Thyroid gland (tissue), 4 donors: Measurements from ENCODE around the gene CINP.

Experiments used
- CTCF ChIP-seq, 6 experiments: fragments of 200-600 bp in 3 of 6; fragments of 450-650 bp in 3 of 6; sonication (generic) in 3 of 6; IDR thresholded peaks; one replicate each; pipeline ENCODE4 v1.5.1; 2016 to 2019; ENCODE audit warnings: antibody characterized with exemption in 6 of 6, mild to moderate bottlenecking in 2 of 6, inconsistent platforms in 1 of 6, moderate library complexity in 1 of 6
- POLR2A ChIP-seq, 2 donors: fragments of 450-650 bp; IDR thresholded peaks; one replicate each; pipeline ENCODE4 v1.6.1; 2017; ENCODE audit warnings: antibody characterized with exemption in 2 of 2, mild to moderate bottlenecking in 2 of 2, moderate library complexity in 1 of 2

GRCh38 chr14:102333795-102334705, 28.6 kb downstream of the CINP start:
- no peak for TF ChIP-seq CTCF (IDR thresholded peaks at IDR 0.05)
- TF ChIP-seq POLR2A (IDR thresholded peaks at IDR 0.05), result no peak
